Natural killer cell (primary cell): ENCODE measurements around the gene KLHL30. TPM values are rescaled to one million over a fixed set of nuclear protein-coding genes. Genes with fewer than 3 reads are reported as not detected.

ENCODE experiments used
- ATAC-seq, 3 donors: fragments of 150-1000 bp in 2 of 3; fragments of 200-7000 bp in 1 of 3; cut with Tn5 transposase; 1 replicate in 1 of 3; 2 replicates in 2 of 3; pipeline ENCODE4 v1.10.0; 2021; ENCODE audit warnings: mild to moderate bottlenecking in 2 of 3, moderate library complexity in 2 of 3
- DNase-seq, 2 donors: peaks; one replicate each; pipeline versions ENCODE4 v3.0.0 to v3.0.0-alpha.2; 2013 to 2021; ENCODE audit warnings: mixed read lengths in 1 of 2
- H3K27ac ChIP-seq: one replicate; pipeline ENCODE4 v1.5.1; 2013; ENCODE audit warnings: mild to moderate bottlenecking, low read length
- H3K27me3 ChIP-seq: one replicate; pipeline ENCODE4 v1.6.1; 2013; ENCODE audit warnings: low read length; ENCODE audit not compliant: control insufficient read depth, insufficient read depth
- H3K36me3 ChIP-seq: one replicate; pipeline ENCODE4 v1.6.1; 2013; ENCODE audit warnings: low read length; ENCODE audit not compliant: control insufficient read depth, insufficient read depth
- H3K4me1 ChIP-seq: one replicate; pipeline ENCODE4 v1.6.1; 2013; ENCODE audit warnings: low read length; ENCODE audit not compliant: control insufficient read depth, insufficient read depth
- H3K4me3 ChIP-seq: one replicate; pipeline ENCODE4 v1.5.1; 2013; ENCODE audit warnings: low read length
- H3K9me3 ChIP-seq: one replicate; pipeline ENCODE4 v1.6.1; 2013; ENCODE audit warnings: low read length; ENCODE audit not compliant: control insufficient read depth, insufficient read depth
- H3K27ac Mint-ChIP-seq, 2 donors: one replicate each; pipeline ENCODE4 v1.8.0; 2022; ENCODE audit warnings: mild to moderate bottlenecking in 2 of 2, mixed read lengths in 2 of 2, moderate library complexity in 1 of 2
- H3K27me3 Mint-ChIP-seq, 2 donors: one replicate each; pipeline ENCODE4 v1.8.0; 2022; ENCODE audit warnings: low read depth in 2 of 2, mixed read lengths in 2 of 2
- H3K36me3 Mint-ChIP-seq: one replicate; pipeline ENCODE4 v1.8.0; 2022; ENCODE audit warnings: mixed read lengths
- H3K4me1 Mint-ChIP-seq, 2 donors: one replicate each; pipeline ENCODE4 v1.8.0; 2022; ENCODE audit warnings: mixed read lengths in 2 of 2
- H3K4me3 Mint-ChIP-seq: one replicate; pipeline ENCODE4 v1.8.0; 2022; ENCODE audit warnings: mild to moderate bottlenecking, moderate library complexity, mixed read lengths
- H3K9me3 Mint-ChIP-seq, 2 donors: one replicate each; pipeline ENCODE4 v1.8.0; 2022; ENCODE audit warnings: mixed read lengths in 2 of 2
- CTCF ChIP-seq: fragments of 200-600 bp; IDR thresholded peaks from one replicate; pipeline ENCODE4 v1.8.0; 2022; ENCODE audit warnings: antibody characterized with exemption
- WGBS: methylation state at CpG from one replicate; pipeline ENCODE4 v1.1.7; 2013; ENCODE audit warnings: missing lambda C conversion rate; ENCODE audit not compliant: insufficient coverage; 5-methylcytosine and 5-hydroxymethylcytosine counted together
- intact Hi-C: fragments of 100-400 bp; cut with micrococcal nuclease; formaldehyde crosslinking; loops from one replicate; pipeline ENCODE4 v1.14.2; 2022
- total RNA-seq, 4 donors: library from RNA; stranded (reverse); fragments of 120-200 nt in 1 of 4; gene quantifications; one replicate each; pipeline versions ENCODE4 v1.2.3 to v1.2.4, GENCODE V29; 2013 to 2022

The KLHL30 gene
- total RNA-seq, 3 donors from 2014 or later (not counting 1 experiment from before 2014, with no cell fraction given): not detected

GRCh38 chr2:238106698-238107524 lies 31.6 kb upstream of the KLHL30 start:
- intact Hi-C loops: no loop called here
- WGBS: 77% methylated on average over 28 of the region's 28 CpGs
- Mint-ChIP-seq H3K4me3 (no peak overlapping the region), H3K27me3 (no peaks in the 10 kb centered on the region), H3K4me1 (peaks cover 0 to 9% of the 10 kb centered on the region in 2 donors), H3K36me3 (no peaks in the 10 kb centered on the region), H3K27ac (no peak overlapping the region), H3K9me3 (no peaks in the 10 kb centered on the region)
- DNase-seq: no peak
- no peak overlapping the region for H3K27ac ChIP-seq
- H3K27me3 ChIP-seq: no peaks in the 10 kb centered on the region
- peak; percentile 16 for TF ChIP-seq CTCF
- H3K9me3 ChIP-seq: no peaks in the 10 kb centered on the region
- no peak overlapping the region for H3K4me3 ChIP-seq
- no peak for ATAC-seq
- H3K36me3 ChIP-seq: no peaks in the 10 kb centered on the region
- H3K4me1 ChIP-seq: peaks cover 24% of the 10 kb centered on the region

DNA sequence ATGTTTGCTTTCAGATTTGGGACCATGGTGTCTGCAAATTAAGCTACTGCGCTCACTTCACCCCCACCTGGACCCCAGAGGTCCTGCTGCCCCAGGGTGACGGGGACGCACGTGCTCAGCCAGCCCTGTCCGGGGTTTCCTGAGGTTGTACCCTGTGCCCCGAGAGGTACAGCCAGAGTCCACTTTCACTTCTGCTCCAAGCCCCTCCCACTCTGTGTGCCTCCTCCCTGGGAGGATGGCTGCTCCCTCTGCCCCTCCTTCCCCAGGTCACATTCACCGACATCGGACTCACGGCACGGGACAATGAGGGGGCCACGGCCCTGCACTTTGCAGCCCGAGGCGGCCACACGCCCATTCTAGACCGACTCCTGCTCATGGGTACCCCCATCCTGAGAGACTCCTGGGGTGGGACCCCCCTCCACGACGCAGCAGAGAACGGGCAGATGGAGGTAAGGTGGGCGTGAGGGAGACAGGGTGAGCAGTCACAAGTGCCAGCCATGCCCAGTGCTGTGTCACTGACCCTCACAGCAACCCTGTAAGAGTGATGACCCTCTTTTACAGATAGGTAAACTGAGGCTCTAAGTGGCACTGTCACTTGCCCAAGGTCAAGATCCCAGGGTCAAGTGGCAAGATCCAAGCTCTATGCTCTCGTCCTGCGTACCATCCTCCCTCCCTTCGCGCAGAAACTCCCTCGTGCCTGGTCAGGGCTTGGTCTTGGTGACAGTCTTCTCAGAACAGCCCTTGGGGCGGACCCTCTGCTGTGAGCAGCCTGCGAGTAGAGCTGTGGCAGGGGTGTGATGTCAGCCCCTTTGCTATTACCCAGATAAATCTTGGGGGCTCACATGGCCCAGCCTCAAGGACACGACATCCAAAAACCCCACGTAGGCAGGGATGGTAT lies 30.7 kb upstream of the KLHL30 start:
- 81% methylated on average over 28 of the region's 28 CpGs for WGBS
- DNase-seq (no peak), ATAC-seq (peak in 1 of 3 donors; percentile 47)
- TF ChIP-seq CTCF: no peak
- H3K4me1 Mint-ChIP-seq: peaks cover 0 to 9% of the 10 kb centered on the region in 2 donors
- peaks cover 1% of the 10 kb centered on the region in 2 donors for H3K9me3 Mint-ChIP-seq
- H3K27me3 Mint-ChIP-seq: peaks cover 0 to 7% of the 10 kb centered on the region in 2 donors
- H3K27ac ChIP-seq: no peak overlapping the region
- H3K36me3 Mint-ChIP-seq: peaks cover 4% of the 10 kb centered on the region
- no peaks in the 10 kb centered on the region for H3K9me3 ChIP-seq
- no peaks in the 10 kb centered on the region for H3K36me3 ChIP-seq
- no peak overlapping the region for H3K4me3 ChIP-seq
- peaks cover 24% of the 10 kb centered on the region for H3K4me1 ChIP-seq
- no peak overlapping the region for H3K4me3 Mint-ChIP-seq
- no peaks in the 10 kb centered on the region for H3K27me3 ChIP-seq
- intact Hi-C loops: no loop called here
- no peak overlapping the region for H3K27ac Mint-ChIP-seq

- H3K36me3 Mint-ChIP-seq: peaks cover 11% of the 10 kb centered on the region
- peaks cover 0 to 11% of the 10 kb centered on the region in 2 donors for H3K27me3 Mint-ChIP-seq
- intact Hi-C loops: no loop called here
- DNase-seq (peak in 1 of 2 donors; percentile 25), ATAC-seq (no peak)
- H3K9me3 Mint-ChIP-seq: peaks cover 5 to 7% of the 10 kb centered on the region in 2 donors
- no peak overlapping the region for H3K4me3 Mint-ChIP-seq
- TF ChIP-seq CTCF: no peak
- no peak overlapping the region for H3K27ac Mint-ChIP-seq
- peaks cover 0 to 9% of the 10 kb centered on the region in 2 donors for H3K4me1 Mint-ChIP-seq
- Histone ChIP-seq H3K27me3 (no peaks in the 10 kb centered on the region), H3K4me1 (peaks cover 24% of the 10 kb centered on the region), H3K36me3 (no peaks in the 10 kb centered on the region), H3K4me3 (no peak overlapping the region), H3K27ac (no peak overlapping the region), H3K9me3 (no peaks in the 10 kb centered on the region)
- WGBS: 58% methylated on average over 17 of the region's 19 CpGs
These were observed 29.9 kb upstream of the KLHL30 start for GRCh38 chr2:238108423-238109183.
